K562 (cell line): ENCODE results near the gene TNFRSF11A. TPM values are rescaled to one million over a fixed set of nuclear protein-coding genes. Genes with fewer than 3 reads are reported as not detected.

Experiments
- ATAC-seq: fragments of 200-7000 bp; cut with Tn5 transposase; 3 replicates; pipeline ENCODE4 v1.9.1; 2020; ENCODE audit warnings: moderate library complexity
- BruUV-seq: library from RNA; stranded (reverse); fragments of 400-500 nt; replicated peaks from 2 replicates; lab custom pipeline; 2021; lab: Mats Ljungman, UMichigan
- CTCF ChIA-PET: fragments of 300-600 bp; formaldehyde crosslinking; extraction: SDS; loops from one replicate; lab custom pipeline; 2021; ENCODE audit warnings: low intra/inter-chr PET ratio; lab: Yijun Ruan, JAX
- POLR2A ChIA-PET: fragments of 300-600, 350-650 bp; sonication (Branson Sonifier 250); formaldehyde crosslinking; extraction: SDS; loops from one replicate; lab custom pipeline; 2021; ENCODE audit warnings: antibody characterized with exemption, inconsistent platforms; lab: Yijun Ruan, JAX
- DNase-seq, 4 experiments: peaks; one replicate each; pipeline versions ENCODE4 v3.0.0 to v3.0.0-alpha.2; 2011 to 2018; ENCODE audit warnings: low spot score in 3 of 4, mixed read lengths in 3 of 4; ENCODE audit errors: extremely low read depth in 1 of 4
- FAIRE-seq: peaks from 2 replicates; lab custom pipeline; 2011; peaks lifted over from hg19 to GRCh38; lab: Jason Lieb, UNC
- H2AFZ ChIP-seq: 2 replicates; pipeline ENCODE4 v1.6.0; 2011; ENCODE audit warnings: low read depth, low read length, control low read depth, inconsistent platforms
- H3K27ac ChIP-seq: fragments of 200-600 bp; 3 replicates; pipeline ENCODE4 v1.8.0; 2011; ENCODE audit warnings: low read depth, mild to moderate bottlenecking, control low read depth, inconsistent platforms, low read length, moderate library complexity, mixed read lengths; ENCODE audit errors: extremely low read depth
- H3K27me3 ChIP-seq, 2 experiments: fragments of 300-600 bp in 1 of 2; 2 replicates in 1 of 2; 3 replicates in 1 of 2; pipeline versions ENCODE4 v1.6.0 to v1.8.0; 2011; ENCODE audit warnings: inconsistent platforms in 2 of 2, low read length in 2 of 2, mild to moderate bottlenecking in 1 of 2, mixed read lengths in 1 of 2, moderate library complexity in 1 of 2; ENCODE audit not compliant: control insufficient read depth in 2 of 2, insufficient read depth in 2 of 2
- H3K36me3 ChIP-seq: fragments of 300-600 bp; 3 replicates; pipeline ENCODE4 v1.8.0; 2011; ENCODE audit warnings: mild to moderate bottlenecking, low read length, inconsistent platforms; ENCODE audit not compliant: control insufficient read depth, insufficient read depth
- H3K4me1 ChIP-seq, 2 experiments: fragments of 200-600 bp in 1 of 2; replicated peaks in 1 of 2; 2 replicates in 1 of 2; 3 replicates in 1 of 2; pipeline versions ENCODE4 v1.5.1 to v1.8.0; 2011; ENCODE audit warnings: inconsistent platforms in 2 of 2, low read length in 2 of 2, mild to moderate bottlenecking in 1 of 2, mixed read lengths in 1 of 2, moderate library complexity in 1 of 2; ENCODE audit not compliant: control insufficient read depth in 2 of 2, insufficient read depth in 2 of 2
- H3K4me2 ChIP-seq: 2 replicates; pipeline ENCODE4 v1.6.1; 2011; ENCODE audit warnings: low read length, control low read depth, inconsistent platforms, mixed read lengths; ENCODE audit not compliant: insufficient read depth
- H3K4me3 ChIP-seq: fragments of 200-600 bp; sonication (generic), shearing (Covaris generic); 2 replicates; pipeline ENCODE4 v1.5.1; 2016; ENCODE audit warnings: control low read depth, inconsistent platforms
- H3K79me2 ChIP-seq: fragments of 200-600 bp; 3 replicates; pipeline ENCODE4 v1.8.0; 2011; ENCODE audit warnings: low read length, inconsistent platforms; ENCODE audit not compliant: control insufficient read depth, insufficient read depth
- H3K9ac ChIP-seq, 2 experiments: 2 replicates each; pipeline versions ENCODE4 v1.6.0 to v1.6.1; 2011; ENCODE audit warnings: low read depth in 2 of 2, low read length in 2 of 2, control low read depth in 1 of 2, inconsistent platforms in 1 of 2, mild to moderate bottlenecking in 1 of 2, mixed read lengths in 1 of 2; ENCODE audit not compliant: insufficient read depth in 1 of 2
- H3K9me1 ChIP-seq: one replicate; pipeline ENCODE4 v1.6.0; 2011; ENCODE audit warnings: inconsistent platforms, mild to moderate bottlenecking, low read length, moderate library complexity; ENCODE audit not compliant: control insufficient read depth, insufficient read depth
- H3K9me3 ChIP-seq: replicated peaks from 2 replicates; pipeline ENCODE4 v1.5.1; 2011; ENCODE audit warnings: low read depth, low read length, inconsistent platforms; ENCODE audit not compliant: control insufficient read depth, insufficient read depth
- H4K20me1 ChIP-seq: replicated peaks from 2 replicates; pipeline ENCODE4 v1.6.1; 2011; ENCODE audit warnings: low read length, inconsistent platforms, mixed read lengths; ENCODE audit not compliant: control insufficient read depth, insufficient read depth
- ETV1 ChIP-seq: fragments of 450-650 bp; conservative IDR thresholded peaks from 2 replicates; pipeline ENCODE4 v1.6.1; 2016; ENCODE audit warnings: missing genetic modification characterization, control low read depth, low read depth, missing compliant biosample characterization
- KAT2B ChIP-seq: IDR thresholded peaks from one replicate; pipeline ENCODE4 v1.6.1; 2012; ENCODE audit warnings: low read depth, mild to moderate bottlenecking, control low read depth, inconsistent platforms, low read length, moderate library complexity
- KDM4B ChIP-seq, 2 experiments: fragments of 450-650 bp in 1 of 2; sonication (generic) in 1 of 2; IDR thresholded peaks; 2 replicates each; pipeline ENCODE4 v1.6.1; 2016 to 2017; ENCODE audit warnings: borderline replicate concordance in 2 of 2, antibody characterized with exemption in 1 of 2, low read depth in 1 of 2, mild to moderate bottlenecking in 1 of 2
- SNRNP70 ChIP-seq: fragments of 200-400 bp; formaldehyde crosslinking; optimal IDR thresholded peaks from 2 replicates; pipeline ENCODE3; 2017; ENCODE audit warnings: low read depth, low read length
- TCF3 ChIP-seq: sonication (generic); formaldehyde crosslinking; IDR thresholded peaks from 2 replicates; pipeline ENCODE4 v1.4.0; 2020; ENCODE audit warnings: mild to moderate bottlenecking, missing genetic modification reagents
- TOE1 ChIP-seq, 2 experiments: fragments of 450-650 bp in 1 of 2; sonication (generic) in 1 of 2; formaldehyde crosslinking in 1 of 2; IDR thresholded peaks; 2 replicates each; pipeline versions ENCODE4 v1.7.1 to v1.8.0; 2016 to 2022; ENCODE audit warnings: borderline replicate concordance in 2 of 2, mild to moderate bottlenecking in 2 of 2, antibody characterized with exemption in 1 of 2, inconsistent platforms in 1 of 2, low read depth in 1 of 2, missing genetic modification reagents in 1 of 2, moderate library complexity in 1 of 2
- ZNF165 ChIP-seq: fragments of 250-450 bp; sonication (Bioruptor Pico); IDR thresholded peaks from 2 replicates; pipeline ENCODE4 v1.4.0; 2020; ENCODE audit warnings: borderline replicate concordance
- ZNF780A ChIP-seq: fragments of 250-450 bp; sonication (Bioruptor Pico); IDR thresholded peaks from 2 replicates; pipeline ENCODE4 v1.5.0; 2021; ENCODE audit warnings: mild to moderate bottlenecking
- WGBS: fragments of 100-300 bp; shearing (Covaris generic); methylation state at CpG from one replicate; pipeline ENCODE4 v1.1.6; 2016; ENCODE audit warnings: low coverage, mixed read lengths; ENCODE audit not compliant: insufficient coverage; ENCODE audit errors: missing lambda C conversion rate; 5-methylcytosine and 5-hydroxymethylcytosine counted together
- in situ Hi-C: fragments of 300-500 bp; cut with MboI; formaldehyde crosslinking; loops from 4 replicates; pipeline ENCODE4 v1.15.0; 2018; ENCODE audit warnings: inconsistent platforms, mixed read lengths
- intact Hi-C: fragments of 100-400 bp; cut with micrococcal nuclease; formaldehyde crosslinking; loops from 2 replicates; pipeline ENCODE4 v1.14.2; 2022
- polyA plus RNA-seq, 8 experiments: library from polyadenylated mRNA; depleted of rRNA in 4 of 8; stranded (reverse) in 5 of 8; unstranded in 3 of 8; fragments of >200 nt; fragmentation: Nextera tagmentation in 2 of 8; fragmentation: Illumina TruSeq in 1 of 8; extraction: Ambion mirVana in 2 of 8; extraction: Trizol in 1 of 8; gene quantifications; 2 replicates each; pipeline versions ENCODE4 v1.2.1 to v1.2.3, GENCODE V29; 2011 to 2014; ENCODE audit warnings: inconsistent platforms in 1 of 8, missing spikeins in 1 of 8
- total RNA-seq, 7 experiments: library from RNA; depleted of rRNA in 6 of 7; stranded (reverse); fragments of >200 nt in 6 of 7; fragmentation: Illumina TruSeq in 2 of 7; extraction: Trizol in 2 of 7; gene quantifications; 2 replicates each; pipeline versions ENCODE4 v1.2.1 to v1.2.3, GENCODE V29; 2011 to 2021; ENCODE audit warnings: low replicate concordance in 1 of 7
- TF ChIP-seq, protein P1 (sequence below): fragments of 250-450 bp; sonication (Bioruptor Pico); IDR thresholded peaks from 2 replicates; pipeline ENCODE4 v1.8.0; 2022; ENCODE audit warnings: inconsistent platforms, mild to moderate bottlenecking, moderate library complexity, borderline replicate concordance
- TF ChIP-seq, protein P2 (sequence below): IDR thresholded peaks from 2 replicates; pipeline ENCODE4 v1.6.1; 2016; ENCODE audit warnings: missing genetic modification characterization, missing compliant biosample characterization
- TF ChIP-seq, protein P3 (sequence below): sonication (generic); formaldehyde crosslinking; IDR thresholded peaks from 2 replicates; pipeline ENCODE4 v1.8.0; 2022; ENCODE audit warnings: mild to moderate bottlenecking, low read depth, missing genetic modification reagents
- TF ChIP-seq, protein P4 (sequence below): fragments of 250-450 bp; sonication (Bioruptor Pico); IDR thresholded peaks from 2 replicates; pipeline ENCODE4 v1.4.0; 2020; ENCODE audit warnings: mild to moderate bottlenecking, moderate library complexity

Gene TNFRSF11A
- total and polyA plus RNA-seq, 9 of the 15 experiments (the other 6 are each of a cell fraction or from before 2014, with no cell fraction given), result 0.03 to 0.06 (median 0.04) TPM; not detected in 6

DNA sequence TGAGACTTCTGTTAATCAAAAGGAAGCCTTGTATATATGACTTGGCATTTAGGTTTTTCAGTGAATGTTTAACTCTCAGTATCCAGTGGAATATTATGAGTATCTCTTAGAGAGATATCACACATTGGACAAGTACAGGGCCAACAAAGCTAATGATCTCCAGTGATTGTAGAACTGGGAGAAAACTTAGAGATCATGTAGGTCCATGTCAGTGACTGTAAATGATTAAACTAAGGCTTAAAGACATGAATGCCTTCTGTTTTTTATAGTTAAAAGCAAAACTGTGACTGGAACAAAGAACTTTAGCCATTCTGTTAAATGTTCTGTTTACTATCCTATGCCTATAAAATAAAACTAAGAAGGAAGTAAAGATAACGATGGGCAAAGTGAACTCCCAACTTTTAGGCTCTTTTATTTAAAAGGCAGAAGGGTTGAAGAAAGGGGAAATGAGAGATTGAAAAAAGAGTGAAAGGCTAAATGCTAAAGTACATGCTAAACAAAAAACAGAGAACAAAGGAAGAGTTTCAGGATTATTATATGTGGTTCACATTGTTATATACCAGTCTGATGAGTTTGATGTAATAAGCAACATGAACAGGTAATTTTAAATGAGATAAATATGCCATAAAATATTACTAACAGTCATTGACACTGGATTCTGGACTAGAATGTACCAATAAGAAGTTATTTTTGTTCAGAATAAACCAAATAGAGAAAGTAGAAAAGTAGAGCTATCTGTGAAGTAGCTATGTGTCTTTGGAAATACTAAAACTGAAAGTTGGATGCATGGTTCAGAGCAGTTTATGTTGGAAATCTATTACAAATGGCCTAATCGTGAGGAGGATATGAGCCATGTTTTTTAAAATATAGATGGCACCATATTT, 37.1 kb upstream of the TNFRSF11A start:
- FAIRE-seq (no peak), ATAC-seq (no peak), DNase-seq (no peak)
- Histone ChIP-seq H3K27ac (no peak overlapping the region), H3K9ac (no peak overlapping the region), H3K9me1 (peaks cover 3% of the 10 kb centered on the region), H3K27me3 (no peaks in the 10 kb centered on the region), H3K4me1 (no peaks in the 10 kb centered on the region), H3K9me3 (no peaks in the 10 kb centered on the region), H3K4me3 (no peak overlapping the region), H3K36me3 (peaks cover 5% of the 10 kb centered on the region; the same call in 1 of the 3 replicates), H4K20me1 (no peaks in the 10 kb centered on the region), H3K4me2 (no peak overlapping the region), H2AFZ (no peak overlapping the region), H3K79me2 (no peaks in the 10 kb centered on the region)
- 89% methylated on average over 2 of the region's 2 CpGs for WGBS
- intact Hi-C loops (no loop called here), in situ Hi-C loops (no loop called here)
- no TSS peak for BruUV-seq
- ChIA-PET POLR2A (interaction anchor here (1.1 kb wide), 1 partner anchor 11 kb away, joined by 3 read pairs; no protein-coding TSS in a partner anchor), CTCF (no interaction called here)
- no peak for TF ChIP-seq TOE1 (IDR thresholded peaks at IDR 0.05; ENCODE audit: borderline replicate concordance)
- no peak for TF ChIP-seq TOE1 (CRISPR knock-in tag; IDR thresholded peaks at IDR 0.05; ENCODE audit: borderline replicate concordance, low read depth)
- TF ChIP-seq, protein P1, sequence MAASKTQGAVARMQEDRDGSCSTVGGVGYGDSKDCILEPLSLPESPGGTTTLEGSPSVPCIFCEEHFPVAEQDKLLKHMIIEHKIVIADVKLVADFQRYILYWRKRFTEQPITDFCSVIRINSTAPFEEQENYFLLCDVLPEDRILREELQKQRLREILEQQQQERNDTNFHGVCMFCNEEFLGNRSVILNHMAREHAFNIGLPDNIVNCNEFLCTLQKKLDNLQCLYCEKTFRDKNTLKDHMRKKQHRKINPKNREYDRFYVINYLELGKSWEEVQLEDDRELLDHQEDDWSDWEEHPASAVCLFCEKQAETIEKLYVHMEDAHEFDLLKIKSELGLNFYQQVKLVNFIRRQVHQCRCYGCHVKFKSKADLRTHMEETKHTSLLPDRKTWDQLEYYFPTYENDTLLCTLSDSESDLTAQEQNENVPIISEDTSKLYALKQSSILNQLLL (CRISPR knock-in tag), result no peak
- TF ChIP-seq, protein P2, sequence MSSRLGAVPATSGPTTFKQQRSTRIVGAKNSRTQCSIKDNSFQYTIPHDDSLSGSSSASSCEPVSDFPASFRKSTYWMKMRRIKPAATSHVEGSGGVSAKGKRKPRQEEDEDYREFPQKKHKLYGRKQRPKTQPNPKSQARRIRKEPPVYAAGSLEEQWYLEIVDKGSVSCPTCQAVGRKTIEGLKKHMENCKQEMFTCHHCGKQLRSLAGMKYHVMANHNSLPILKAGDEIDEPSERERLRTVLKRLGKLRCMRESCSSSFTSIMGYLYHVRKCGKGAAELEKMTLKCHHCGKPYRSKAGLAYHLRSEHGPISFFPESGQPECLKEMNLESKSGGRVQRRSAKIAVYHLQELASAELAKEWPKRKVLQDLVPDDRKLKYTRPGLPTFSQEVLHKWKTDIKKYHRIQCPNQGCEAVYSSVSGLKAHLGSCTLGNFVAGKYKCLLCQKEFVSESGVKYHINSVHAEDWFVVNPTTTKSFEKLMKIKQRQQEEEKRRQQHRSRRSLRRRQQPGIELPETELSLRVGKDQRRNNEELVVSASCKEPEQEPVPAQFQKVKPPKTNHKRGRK, result no peak
- TF ChIP-seq SNRNP70, result no peak
- TF ChIP-seq ZNF165, result no peak
- no peak for TF ChIP-seq KDM4B (IDR thresholded peaks at IDR 0.05; ENCODE audit: borderline replicate concordance in 2 of 2, low read depth in 1 of 2)
- TF ChIP-seq, protein P3, sequence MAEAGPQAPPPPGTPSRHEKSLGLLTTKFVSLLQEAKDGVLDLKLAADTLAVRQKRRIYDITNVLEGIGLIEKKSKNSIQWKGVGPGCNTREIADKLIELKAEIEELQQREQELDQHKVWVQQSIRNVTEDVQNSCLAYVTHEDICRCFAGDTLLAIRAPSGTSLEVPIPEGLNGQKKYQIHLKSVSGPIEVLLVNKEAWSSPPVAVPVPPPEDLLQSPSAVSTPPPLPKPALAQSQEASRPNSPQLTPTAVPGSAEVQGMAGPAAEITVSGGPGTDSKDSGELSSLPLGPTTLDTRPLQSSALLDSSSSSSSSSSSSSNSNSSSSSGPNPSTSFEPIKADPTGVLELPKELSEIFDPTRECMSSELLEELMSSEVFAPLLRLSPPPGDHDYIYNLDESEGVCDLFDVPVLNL (CRISPR knock-in tag), result no peak
- no peak for TF ChIP-seq ETV1 (tag)
- no peak for TF ChIP-seq ZNF780A (CRISPR knock-in tag)
- TF ChIP-seq TCF3 (CRISPR knock-in tag), result no peak
- TF ChIP-seq, protein P4, sequence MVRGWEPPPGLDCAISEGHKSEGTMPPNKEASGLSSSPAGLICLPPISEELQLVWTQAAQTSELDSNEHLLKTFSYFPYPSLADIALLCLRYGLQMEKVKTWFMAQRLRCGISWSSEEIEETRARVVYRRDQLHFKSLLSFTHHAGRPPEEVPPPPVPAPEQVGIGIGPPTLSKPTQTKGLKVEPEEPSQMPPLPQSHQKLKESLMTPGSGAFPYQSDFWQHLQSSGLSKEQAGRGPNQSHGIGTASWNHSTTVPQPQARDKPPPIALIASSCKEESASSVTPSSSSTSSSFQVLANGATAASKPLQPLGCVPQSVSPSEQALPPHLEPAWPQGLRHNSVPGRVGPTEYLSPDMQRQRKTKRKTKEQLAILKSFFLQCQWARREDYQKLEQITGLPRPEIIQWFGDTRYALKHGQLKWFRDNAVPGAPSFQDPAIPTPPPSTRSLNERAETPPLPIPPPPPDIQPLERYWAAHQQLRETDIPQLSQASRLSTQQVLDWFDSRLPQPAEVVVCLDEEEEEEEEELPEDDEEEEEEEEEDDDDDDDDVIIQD (CRISPR knock-in tag), result no peak
- TF ChIP-seq KAT2B, result no peak
